LoVo (cell line): ENCODE data around the gene OSBPL2.

Experiments used
- DNase-seq: peaks from one replicate; pipeline ENCODE4 v3.0.0-alpha.2; 2016; ENCODE audit warnings: low spot score

Gene OSBPL2

DNA sequence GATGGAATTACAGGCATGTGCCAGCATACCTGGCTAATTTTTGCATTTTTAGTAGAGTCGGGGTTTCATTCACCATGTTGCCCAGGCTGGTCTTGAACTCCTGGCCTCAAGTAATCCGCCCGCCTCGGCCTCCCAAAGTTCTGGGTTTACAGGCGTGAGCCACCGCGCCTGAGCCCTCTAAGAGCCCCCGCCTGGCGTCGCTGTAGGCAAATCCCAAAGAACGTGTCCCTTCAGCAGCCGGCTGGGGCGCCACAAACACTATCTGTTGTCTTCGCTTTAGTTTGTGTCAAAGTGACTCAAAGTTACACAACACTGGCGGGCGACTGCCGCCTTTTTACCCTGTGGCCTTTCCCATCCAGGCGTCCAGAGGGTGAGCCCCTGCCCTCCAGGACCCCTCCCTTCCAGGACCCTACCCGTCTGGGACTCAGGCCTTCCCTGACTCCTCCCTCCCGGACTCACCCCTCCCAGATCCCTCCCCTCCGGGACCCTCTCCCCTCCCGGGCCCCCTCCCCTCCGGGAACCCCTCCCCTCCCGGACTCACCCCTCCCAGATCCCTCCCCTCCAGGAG lies 63.5 kb downstream of the OSBPL2 start:
- peak; percentile 96 for DNase-seq

DNA sequence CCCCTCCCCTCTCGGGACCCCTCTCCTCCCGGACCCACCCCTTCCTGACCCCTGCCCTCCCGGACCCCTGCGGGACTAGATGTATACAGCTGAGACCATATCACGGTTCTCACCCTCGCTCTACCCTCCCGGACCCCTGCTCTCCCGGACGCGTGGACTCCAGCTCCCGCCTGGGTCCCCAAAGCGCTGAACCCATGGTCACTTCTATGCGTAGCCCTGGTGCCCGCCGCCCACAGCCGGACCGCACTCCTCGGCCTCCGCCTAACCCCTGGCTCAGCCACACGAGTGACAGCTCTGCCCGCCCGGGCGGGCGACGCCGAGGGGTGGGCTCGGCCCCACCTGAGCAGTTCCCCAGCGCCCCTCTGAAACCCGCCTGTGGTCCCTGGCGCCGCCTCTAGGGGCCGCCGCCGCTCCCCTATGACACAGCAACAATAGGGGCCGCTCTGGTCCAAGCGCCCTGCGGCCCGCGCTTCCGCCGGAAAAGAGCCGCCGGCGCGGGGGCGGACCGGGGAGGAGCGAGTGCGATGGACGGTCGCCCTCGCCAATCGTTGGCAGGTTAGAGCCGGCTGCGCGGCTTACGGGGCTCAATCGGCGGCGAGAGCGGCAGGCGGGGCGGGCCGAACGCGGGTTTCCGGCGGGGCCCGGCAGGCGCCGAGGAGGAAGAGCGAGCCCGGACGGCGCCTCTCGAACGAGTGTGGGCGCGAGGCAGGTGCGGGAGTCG lies 64.2 kb downstream of the OSBPL2 start, which contains the start of gene ADRM1:
TSS of gene ADRM1 (plus strand) at position 657 of the 721 bp plus-strand sequence. CDS start 572 bp downstream, outside the sequence.
- peak; percentile 96 for DNase-seq

DNA sequence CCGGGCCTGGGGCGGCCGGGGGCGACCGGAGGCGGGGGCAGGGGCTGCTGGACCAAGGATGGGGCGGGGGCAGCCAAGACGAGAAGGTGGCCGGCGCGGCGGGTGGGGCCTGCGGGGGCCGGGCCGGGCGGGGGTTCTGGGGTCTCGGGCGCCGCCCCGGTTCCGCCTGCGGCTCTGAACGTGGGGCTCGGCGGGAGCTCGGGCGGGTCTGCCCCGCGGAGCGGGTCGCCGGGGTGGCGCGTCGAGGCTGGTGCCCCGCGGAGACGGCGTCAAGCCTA lies 64.7 kb downstream of the OSBPL2 start:
- DNase-seq, result no peak

GRCh38 chr20:62303340-62304226 lies 65.3 kb downstream of the OSBPL2 start:
- DNase-seq, result peak; percentile 28

DNA sequence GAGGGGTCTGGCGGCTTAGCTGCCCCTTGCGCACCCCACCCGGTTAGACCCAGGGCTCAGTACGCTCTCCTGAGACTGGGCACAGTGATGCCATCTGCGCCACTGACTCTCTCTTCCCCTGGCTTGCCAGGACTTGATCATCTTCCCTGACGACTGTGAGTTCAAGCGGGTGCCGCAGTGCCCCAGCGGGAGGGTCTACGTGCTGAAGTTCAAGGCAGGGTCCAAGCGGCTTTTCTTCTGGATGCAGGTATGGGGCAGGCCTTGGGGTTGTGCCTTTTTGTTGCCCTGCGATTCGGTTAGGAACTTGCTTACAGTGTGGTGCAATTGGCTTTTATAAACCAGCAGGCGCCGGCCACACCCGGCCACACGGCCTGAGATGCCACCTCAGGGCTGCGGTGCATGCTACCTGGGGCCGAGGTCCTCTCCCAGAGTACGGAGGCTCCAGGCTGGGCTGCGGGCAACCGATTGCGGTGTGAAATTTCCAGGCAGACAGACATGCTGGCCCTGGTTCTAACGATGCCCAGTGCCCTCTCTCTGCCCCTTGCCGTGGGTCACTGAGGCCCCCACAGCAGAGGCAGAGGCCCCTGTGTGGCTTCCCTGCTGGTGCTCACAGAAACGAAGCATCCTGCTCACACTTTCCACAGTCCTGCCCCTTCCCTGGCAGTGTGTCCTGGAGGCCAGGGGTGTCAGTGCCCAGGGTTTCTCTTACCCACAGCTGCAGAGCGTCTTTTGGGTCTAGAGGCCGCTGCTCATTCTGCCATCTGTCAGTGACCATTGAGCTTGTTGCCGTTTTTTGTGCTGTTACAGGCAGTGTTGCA lies 66.2 kb downstream of the OSBPL2 start:
- DNase-seq, result no peak

- DNase-seq, result no peak
Observed at GRCh38 chr20:62305149-62305764, 66.9 kb downstream of the OSBPL2 start.

GRCh38 chr20:62305765-62306413 lies 67.6 kb downstream of the OSBPL2 start:
- no peak for DNase-seq

DNA sequence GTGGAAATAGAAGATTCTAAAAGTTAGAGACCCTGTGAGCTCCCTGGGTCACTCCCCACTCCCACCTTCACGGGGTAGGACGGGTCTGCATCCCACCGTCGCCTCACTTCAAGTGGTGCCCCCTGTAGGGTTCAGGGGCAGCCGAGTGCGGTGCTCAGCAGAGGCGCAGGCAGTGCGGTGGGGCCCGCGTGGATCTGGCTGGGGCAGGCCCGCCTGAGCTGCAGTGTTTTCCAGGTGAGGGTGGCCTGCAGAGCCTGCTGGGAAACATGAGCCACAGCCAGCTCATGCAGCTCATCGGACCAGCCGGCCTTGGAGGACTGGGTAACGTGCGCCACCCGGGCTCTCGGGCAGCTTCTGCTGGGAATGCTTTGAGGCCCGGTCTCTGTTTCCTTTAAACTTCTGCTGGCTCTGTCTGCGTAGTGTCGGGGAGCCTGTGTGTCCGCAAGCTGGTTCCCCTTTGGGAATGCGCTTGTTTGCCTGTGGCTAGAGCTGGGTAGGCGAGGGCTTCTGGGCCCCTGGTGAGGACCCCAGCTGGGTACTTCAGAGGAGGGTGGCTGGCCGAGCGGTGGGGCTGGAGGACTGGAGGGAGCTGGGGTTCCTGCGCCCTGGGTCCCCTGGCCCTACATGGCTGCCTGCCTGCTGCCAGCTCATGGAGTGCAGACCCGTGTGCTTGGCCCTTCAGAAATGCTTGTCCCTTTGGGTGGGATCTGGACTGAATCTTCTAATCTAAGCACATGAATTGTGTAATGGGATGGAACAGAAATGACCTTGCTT lies 68.3 kb downstream of the OSBPL2 start:
- no peak for DNase-seq

DNA sequence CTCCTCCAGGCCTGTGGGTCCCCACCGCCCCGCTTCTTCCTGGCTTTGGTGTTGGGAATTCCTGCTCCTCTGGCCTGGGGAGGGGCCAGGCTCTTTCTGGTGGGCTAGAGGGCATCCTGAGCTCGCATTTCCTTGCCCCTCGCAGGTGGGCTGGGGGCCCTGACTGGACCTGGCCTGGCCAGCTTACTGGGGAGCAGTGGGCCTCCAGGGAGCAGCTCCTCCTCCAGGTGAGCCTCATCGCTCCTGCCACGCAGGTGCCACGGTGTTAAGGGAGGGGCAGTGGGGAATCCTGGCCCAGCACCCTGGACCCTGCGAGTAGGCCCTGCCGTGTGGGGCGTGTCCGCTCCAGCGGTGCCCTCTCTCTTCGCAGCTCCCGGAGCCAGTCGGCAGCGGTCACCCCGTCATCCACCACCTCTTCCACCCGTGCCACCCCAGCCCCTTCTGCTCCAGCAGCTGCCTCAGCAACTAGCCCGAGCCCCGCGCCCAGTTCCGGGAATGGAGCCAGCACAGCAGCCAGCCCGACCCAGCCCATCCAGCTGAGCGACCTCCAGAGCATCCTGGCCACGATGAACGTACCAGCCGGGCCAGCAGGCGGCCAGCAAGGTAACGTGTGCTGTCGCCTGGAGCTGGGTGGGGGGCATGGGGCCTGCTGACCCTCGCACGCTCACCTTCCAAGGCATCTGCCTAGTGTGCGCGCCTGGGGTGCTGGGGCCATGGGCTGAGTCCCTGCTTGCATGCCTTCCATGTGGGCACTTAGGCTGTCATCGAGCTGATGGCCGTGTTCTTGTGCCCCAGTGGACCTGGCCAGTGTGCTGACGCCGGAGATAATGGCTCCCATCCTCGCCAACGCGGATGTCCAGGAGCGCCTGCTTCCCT lies 69.1 kb downstream of the OSBPL2 start:
- no peak for DNase-seq

DNA sequence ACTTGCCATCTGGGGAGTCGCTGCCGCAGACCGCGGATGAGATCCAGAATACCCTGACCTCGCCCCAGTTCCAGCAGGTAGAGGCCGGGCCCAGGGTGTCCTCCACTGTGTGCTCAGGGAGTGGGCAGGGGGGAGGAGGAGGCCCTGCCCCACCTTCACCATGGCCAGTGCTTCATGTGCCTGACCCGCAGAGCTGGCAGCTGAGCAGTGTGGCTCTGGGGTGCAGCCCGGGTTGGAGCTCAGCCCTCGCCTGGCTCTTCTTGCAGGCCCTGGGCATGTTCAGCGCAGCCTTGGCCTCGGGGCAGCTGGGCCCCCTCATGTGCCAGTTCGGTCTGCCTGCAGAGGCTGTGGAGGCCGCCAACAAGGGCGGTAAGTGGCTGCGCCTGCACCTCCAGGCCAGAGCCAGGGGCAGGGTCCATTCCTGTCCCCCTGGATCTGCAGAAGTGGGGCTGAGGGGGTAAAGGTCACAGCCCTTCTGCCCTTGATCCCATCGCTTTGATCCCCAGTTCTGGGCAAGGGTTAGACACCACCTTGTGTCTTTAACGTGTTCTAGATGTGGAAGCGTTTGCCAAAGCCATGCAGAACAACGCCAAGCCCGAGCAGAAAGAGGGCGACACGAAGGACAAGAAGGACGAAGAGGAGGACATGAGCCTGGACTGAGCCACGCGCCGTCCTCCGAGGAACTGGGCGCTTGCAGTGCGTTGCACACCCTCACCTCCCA lies 69.9 kb downstream of the OSBPL2 start:
- DNase-seq, result no peak

DNA sequence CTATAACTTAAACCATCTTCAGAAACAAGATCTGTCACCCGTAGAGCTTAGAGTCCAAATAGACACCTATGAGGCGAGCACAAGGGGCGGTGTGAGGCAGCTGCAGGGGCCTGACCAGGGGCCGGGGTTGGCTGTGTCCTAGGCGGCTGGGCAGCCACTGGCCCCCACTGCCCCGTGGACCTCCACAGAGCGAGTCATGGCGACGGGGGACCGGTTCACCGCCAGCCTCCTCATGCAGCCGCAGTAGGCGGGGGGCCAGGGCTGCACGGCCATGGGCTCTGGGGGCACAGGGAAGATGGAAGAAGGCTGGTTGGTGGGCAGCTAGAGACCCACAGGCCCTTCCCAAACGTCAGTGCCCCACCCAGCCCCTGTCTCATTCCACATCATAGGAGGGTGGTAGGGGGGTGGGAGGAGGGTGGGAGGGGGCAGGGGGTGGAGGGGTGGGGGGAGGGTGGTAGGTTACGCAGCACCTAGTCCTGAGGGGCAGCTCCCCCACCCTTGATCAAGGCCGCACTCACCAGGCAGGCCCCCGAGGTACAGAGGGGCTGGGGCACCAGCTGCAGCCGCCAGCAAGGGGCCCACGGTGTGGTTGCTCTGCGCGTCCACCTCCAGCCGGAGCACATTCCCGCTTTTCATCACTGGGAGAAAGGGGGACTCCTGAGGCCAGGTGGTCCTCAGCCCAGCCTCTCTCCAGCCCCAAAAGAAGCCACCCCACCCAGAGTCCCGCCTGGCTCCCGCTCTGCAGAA lies 71.0 kb downstream of the OSBPL2 start:
- no peak for DNase-seq

DNA sequence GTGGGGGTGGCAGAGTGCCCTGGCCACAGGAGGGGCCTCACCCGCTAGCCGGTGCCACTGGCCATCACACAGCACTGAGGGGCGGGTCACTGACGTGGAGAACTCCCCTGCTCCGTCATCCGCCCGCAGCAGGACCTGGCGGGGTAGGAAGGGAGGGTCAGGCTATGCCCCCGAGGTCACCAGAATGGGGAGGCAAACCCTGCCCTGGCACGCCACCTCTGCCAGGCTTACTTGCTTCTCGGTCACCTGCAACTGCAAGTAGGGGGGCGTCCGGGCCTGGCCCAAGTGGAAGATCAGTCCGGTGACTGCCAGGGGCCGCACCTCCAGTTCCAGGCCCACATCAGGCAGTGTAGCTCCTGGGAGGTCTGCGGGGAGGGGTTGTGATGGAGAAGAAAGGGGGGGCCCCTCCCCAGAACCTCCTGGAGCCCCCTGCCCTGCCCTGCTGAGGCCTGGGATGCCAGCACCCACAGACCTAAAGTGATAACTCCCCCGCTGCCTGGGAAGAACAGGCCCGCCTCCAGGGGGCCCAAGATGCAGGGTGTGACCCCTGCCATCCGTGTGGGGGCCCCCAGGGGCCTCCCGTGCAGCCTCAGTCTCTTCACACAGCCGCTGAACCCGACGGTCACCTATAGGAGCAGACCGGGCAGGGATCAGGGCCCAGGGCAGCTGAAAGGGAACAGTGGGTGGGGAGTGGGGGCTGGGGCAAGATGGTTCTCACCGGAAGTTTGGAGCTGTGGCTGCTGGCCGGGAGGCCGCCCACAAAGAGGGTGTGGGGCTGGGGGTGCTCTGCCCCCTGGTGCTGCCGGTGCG lies 71.8 kb downstream of the OSBPL2 start:
- no peak for DNase-seq

DNA sequence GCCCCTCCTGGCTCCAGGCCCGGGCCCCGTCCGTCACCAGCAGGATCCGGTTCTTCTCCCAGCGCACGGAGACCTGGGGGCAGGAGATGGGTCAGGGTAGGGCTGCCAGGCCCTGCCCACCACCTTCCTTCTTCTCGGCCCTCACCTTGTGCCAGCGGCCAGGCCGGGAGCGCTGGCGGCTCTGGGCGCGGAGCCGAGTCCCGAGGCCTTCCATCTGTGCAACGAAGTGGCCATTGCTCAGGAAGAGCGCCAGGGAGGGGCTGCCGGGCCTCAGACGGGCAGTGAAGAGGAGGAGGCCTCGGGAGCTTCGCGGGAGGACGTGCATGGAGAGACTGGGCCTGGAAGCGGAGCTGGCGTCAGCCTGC lies 72.4 kb downstream of the OSBPL2 start:
- no peak for DNase-seq

DNA sequence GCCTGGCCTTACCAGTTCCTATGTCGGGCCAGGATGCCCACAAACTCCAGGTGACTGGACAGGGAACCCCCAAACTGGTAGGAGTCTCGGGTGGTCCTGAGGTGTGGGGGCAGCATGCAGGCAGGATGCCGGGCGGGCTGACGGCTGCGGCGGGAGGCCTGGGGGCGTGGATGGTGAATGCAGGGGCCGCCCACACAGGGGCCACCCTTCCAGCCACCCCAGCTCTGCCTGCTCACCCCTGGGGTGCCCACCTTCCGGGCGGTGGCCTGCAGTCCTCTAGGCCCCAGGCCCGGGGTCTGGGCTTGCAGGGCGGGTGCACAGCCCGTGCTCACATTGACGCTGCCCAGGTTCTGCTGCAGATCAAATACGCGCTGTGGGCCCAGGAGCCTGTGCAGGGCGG lies 72.8 kb downstream of the OSBPL2 start:
- DNase-seq, result no peak

DNA sequence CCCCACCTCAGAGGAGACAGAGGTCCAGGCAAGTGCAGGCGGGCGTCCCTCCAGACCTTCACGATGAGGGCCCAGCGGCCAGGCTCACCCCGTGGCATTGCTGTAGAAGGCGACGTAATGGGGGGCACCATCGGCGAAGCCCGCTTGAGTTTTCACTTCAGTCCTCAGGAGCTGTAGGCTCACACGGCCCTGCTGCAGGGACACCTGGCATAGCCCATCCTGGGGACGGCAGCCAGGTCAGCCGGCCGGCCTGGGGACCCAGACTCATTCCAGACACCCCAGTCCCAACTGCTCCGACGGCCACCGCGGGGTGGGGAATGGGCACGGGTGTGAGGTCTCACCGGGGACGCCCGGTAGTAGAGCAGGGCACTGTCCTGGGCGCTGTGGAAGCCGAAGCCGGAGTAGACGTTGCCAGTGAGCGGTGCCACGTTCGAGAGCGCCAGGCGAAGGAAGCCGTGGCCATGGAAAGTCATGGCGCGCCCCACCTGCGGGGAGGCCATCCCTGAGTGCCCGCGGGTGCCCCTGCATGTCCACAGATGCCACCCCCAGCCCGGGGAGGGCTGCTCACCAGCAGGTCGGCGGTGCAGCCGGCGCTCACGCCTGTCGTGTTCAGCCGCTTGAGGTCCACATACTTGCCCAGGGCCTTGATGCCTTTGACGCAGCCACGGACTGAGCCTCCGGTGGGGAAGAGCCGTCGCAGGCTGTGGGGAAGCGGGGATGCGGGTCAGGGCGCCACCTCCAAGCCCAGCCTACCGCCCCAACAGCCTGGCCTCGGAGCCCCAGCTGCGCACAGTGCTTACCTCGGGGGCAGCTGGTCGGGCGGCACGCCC lies 73.7 kb downstream of the OSBPL2 start:
- DNase-seq, result no peak

DNA sequence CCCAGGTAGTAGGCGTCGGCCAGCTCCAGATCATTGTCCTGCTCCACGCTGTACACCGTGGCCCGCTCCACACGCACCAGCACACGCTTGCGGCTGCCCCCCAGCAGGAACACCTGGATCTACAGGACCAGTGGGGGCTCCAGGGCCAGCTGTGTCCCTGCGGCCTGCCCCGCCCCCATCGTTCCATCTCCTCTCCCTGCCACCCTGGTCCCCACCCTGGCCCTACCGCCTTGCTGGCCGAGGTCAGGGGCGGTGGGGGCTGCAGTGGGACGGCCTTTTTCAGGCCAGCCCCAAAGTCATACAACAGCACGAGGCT lies 74.3 kb downstream of the OSBPL2 start:
- no peak for DNase-seq

DNA sequence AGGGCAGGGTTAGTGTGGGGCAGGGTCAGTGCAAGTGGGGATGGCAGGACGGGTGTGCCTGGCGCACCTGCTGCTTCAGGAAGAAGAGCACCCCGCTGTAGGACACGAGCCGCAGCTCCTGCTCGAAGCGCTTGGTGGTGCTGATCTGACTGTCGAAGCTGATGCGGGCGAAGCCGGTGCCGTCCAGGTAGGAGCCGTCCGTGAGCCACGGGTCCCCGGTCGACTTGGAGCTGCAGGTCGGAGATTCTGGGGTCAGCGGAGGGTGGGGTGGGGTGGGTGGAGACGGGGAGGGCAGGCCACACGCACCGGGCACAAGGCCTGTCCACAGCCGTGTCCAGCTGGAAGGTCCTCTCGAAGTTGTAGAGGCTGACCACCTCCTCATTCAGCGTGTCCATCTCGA lies 74.7 kb downstream of the OSBPL2 start:
- DNase-seq, result no peak
